ENCODE results near the gene BCDIN3D. TPM values are rescaled to one million over a fixed set of nuclear protein-coding genes. Genes with fewer than 3 reads are reported as not detected.

Gene BCDIN3D
- polyA plus RNA-seq, 1 of the 3 experiments (the other 2 are of a cell fraction) = 2.3 TPM

DNA sequence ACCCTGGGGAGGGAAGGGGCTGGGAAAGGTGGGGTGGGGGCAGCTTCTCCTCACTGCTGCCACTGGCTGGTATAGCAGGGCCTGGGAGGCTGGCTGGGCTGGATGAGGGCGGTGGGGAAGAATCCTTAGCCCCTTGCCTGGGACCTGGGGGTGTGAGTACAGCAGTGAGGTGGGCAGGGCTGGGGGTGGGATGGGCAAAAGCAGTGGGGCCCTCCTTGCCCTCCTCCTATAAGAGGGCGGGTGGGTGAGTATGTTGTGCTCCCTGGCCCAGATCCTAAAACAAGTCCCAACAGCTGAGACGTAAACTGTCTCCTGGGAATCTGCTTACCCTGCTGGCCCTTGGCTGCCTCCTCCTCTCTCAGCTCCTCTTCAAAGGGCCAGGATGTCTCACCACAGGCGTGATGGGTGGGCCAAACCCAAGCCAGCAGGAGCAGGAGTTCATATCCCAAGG is 16.9 kb downstream of the BCDIN3D start:
- Histone ChIP-seq H3K4me2 (peak overlapping the region; percentile 99), H3K4me3 (ENCODE audit: low read depth in 2 of 2, low read length in 1 of 2) (no peak overlapping the region), H3K27ac (ENCODE audit: low read depth in 2 of 2, low read length in 1 of 2) (no peak overlapping the region), H2AFZ (ENCODE audit: low read depth) (no peak overlapping the region), H3K9ac (no peak overlapping the region), H3K9me3 (no peaks in the 10 kb centered on the region), H3K27me3 (ENCODE audit: insufficient read depth) (no peaks in the 10 kb centered on the region), H3K4me1 (ENCODE audit: control insufficient read depth in 1 of 2, insufficient read depth in 2 of 2, low read depth in 1 of 2, low read length in 1 of 2) (peaks cover 15 to 31% of the 10 kb centered on the region in 2 experiments; a peak in 3 of 4 replicates), H3K36me3 (replicated peaks in 1 of 2; ENCODE audit: control insufficient read depth in 1 of 2, insufficient read depth in 2 of 2, low read length in 1 of 2) (peaks cover 7 to 12% of the 10 kb centered on the region in 2 experiments), H3K79me2 (ENCODE audit: insufficient read depth) (peaks cover 66% of the 10 kb centered on the region), H4K20me1 (ENCODE audit: insufficient read depth) (peaks cover 56% of the 10 kb centered on the region), H3K9me2 (no peaks in the 10 kb centered on the region), H3F3A (replicated peaks; ENCODE audit: insufficient read depth) (peaks cover 4% of the 10 kb centered on the region)
- DNase-seq = no peak
- TF ChIP-seq JUND (IDR thresholded peaks at IDR 0.05) (no peak), USF1 (IDR thresholded peaks at IDR 0.05; ENCODE audit: borderline replicate concordance, low read depth) (no peak), FOXJ3 (CRISPR knock-in tag; IDR thresholded peaks at IDR 0.05) (no peak), GABPA (IDR thresholded peaks at IDR 0.05; ENCODE audit: low read depth) (no peak)
- WGBS (ENCODE audit: low lambda C conversion rate) = 92% methylated on average over 3 of the region's 4 CpGs
- ChIA-PET CTCF (interaction anchor here (0.6 to 7.5 kb wide), 3 partner anchors 13 to 85 kb away, joined by 3 to 51 read pairs (median 3); partner anchors contain the start of gene TMBIM6), POLR2A (interaction anchor here (0.6 to 2.6 kb wide), 3 partner anchors 9 to 1547 kb away, joined by 3 to 9 read pairs (median 4); no protein-coding TSS in a partner anchor)

DNA sequence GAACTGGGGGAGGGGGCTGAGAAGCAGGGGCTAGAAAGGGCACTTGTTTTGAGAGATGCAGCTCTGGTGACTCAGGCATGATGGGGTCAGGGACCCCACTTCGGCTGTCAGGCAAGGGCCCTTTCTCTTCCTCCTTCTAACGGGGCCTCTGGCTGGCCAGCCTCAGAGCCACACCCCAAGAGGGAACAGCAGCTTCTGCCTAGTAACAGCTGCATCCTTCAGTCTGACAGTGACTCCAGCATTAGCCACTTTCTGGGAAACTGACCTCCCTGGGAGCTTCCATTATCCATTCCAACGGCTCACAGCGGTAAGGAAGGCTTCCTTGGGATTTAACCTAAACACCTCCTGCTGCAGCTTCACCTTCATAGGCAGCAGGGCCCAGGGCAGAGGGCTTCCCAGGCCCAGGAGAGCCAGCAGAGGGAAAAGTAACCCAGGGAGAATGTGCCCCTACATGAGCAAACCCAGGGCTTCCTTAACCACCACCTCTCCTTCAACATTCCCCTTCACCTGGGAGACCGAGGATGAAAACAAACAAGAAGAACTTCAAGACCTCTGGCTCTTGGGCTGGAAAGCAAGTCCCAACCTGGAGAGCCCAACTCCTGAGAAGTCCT is 17.4 kb downstream of the BCDIN3D start:
- H4K20me1 ChIP-seq (ENCODE audit: insufficient read depth) = peaks cover 61% of the 10 kb centered on the region
- peaks cover 4% of the 10 kb centered on the region for H3F3A ChIP-seq (replicated peaks; ENCODE audit: insufficient read depth)
- H3K36me3 ChIP-seq (replicated peaks in 1 of 2; ENCODE audit: control insufficient read depth in 1 of 2, insufficient read depth in 2 of 2, low read length in 1 of 2) = peaks cover 7 to 12% of the 10 kb centered on the region in 2 experiments
- peaks cover 71% of the 10 kb centered on the region for H3K79me2 ChIP-seq (ENCODE audit: insufficient read depth)
- H3K4me2 ChIP-seq = peak overlapping the region; percentile 27; the same call in 1 of the 2 replicates
- DNase-seq = no peak
- ChIA-PET POLR2A (interaction anchor here (0.6 kb wide), 1 partner anchor 1548 kb away, joined by 4 read pairs; no protein-coding TSS in a partner anchor), CTCF (interaction anchor here (0.6 to 7.5 kb wide), 4 partner anchors 14 to 84 kb away, joined by 3 to 51 read pairs (median 4); partner anchors contain the start of gene TMBIM6)
- H3K27me3 ChIP-seq (ENCODE audit: insufficient read depth) = no peaks in the 10 kb centered on the region
- no peaks in the 10 kb centered on the region for H3K9me2 ChIP-seq
- no peak overlapping the region for H2AFZ ChIP-seq (ENCODE audit: low read depth)
- H3K4me3 ChIP-seq (ENCODE audit: low read depth in 2 of 2, low read length in 1 of 2) = peak overlapping the region in 1 of 2 experiments; percentile 17; a peak in 1 of 4 replicates
- H3K27ac ChIP-seq (ENCODE audit: low read depth in 2 of 2, low read length in 1 of 2) = no peak overlapping the region
- TF ChIP-seq MEF2A (IDR thresholded peaks at IDR 0.05; ENCODE audit: borderline replicate concordance, low read depth) (no peak), RAD21 (IDR thresholded peaks at IDR 0.05; ENCODE audit: low read length) (no peak)
- peaks cover 15 to 31% of the 10 kb centered on the region in 2 experiments; a peak in 3 of 4 replicates for H3K4me1 ChIP-seq (ENCODE audit: control insufficient read depth in 1 of 2, insufficient read depth in 2 of 2, low read depth in 1 of 2, low read length in 1 of 2)
- H3K9ac ChIP-seq = no peak overlapping the region
- 100% methylated on average over 3 of the region's 5 CpGs for WGBS (ENCODE audit: low lambda C conversion rate)
- H3K9me3 ChIP-seq = no peaks in the 10 kb centered on the region

- H4K20me1 ChIP-seq (ENCODE audit: insufficient read depth) = peaks cover 67% of the 10 kb centered on the region
- no peak for DNase-seq
- 79% methylated on average over 4 of the region's 4 CpGs for WGBS (ENCODE audit: low lambda C conversion rate)
- H3K79me2 ChIP-seq (ENCODE audit: insufficient read depth) = peaks cover 75% of the 10 kb centered on the region
- H3K27me3 ChIP-seq (ENCODE audit: insufficient read depth) = no peaks in the 10 kb centered on the region
- peaks cover 7 to 12% of the 10 kb centered on the region in 2 experiments for H3K36me3 ChIP-seq (replicated peaks in 1 of 2; ENCODE audit: control insufficient read depth in 1 of 2, insufficient read depth in 2 of 2, low read length in 1 of 2)
- no peak overlapping the region for H3K9ac ChIP-seq
- H3K27ac ChIP-seq (ENCODE audit: low read depth in 2 of 2, low read length in 1 of 2) = no peak overlapping the region
- peak overlapping the region in 1 of 2 experiments; percentile 17; a peak in 1 of 4 replicates for H3K4me3 ChIP-seq (ENCODE audit: low read depth in 2 of 2, low read length in 1 of 2)
- no peaks in the 10 kb centered on the region for H3K9me2 ChIP-seq
- ChIA-PET POLR2A (no interaction called here), CTCF (interaction anchor here (1.4 to 7.5 kb wide), 3 partner anchors 14 to 48 kb away, joined by 3 to 51 read pairs (median 4); no protein-coding TSS in a partner anchor)
- H3F3A ChIP-seq (replicated peaks; ENCODE audit: insufficient read depth) = peaks cover 4% of the 10 kb centered on the region
- H2AFZ ChIP-seq (ENCODE audit: low read depth) = no peak overlapping the region
- H3K4me1 ChIP-seq (ENCODE audit: control insufficient read depth in 1 of 2, insufficient read depth in 2 of 2, low read depth in 1 of 2, low read length in 1 of 2) = peaks cover 15 to 31% of the 10 kb centered on the region in 2 experiments; a peak in 3 of 4 replicates
- no peaks in the 10 kb centered on the region for H3K9me3 ChIP-seq
- peak overlapping the region; percentile 27; the same call in 1 of the 2 replicates for H3K4me2 ChIP-seq
- TF ChIP-seq POLR2AphosphoS5 (IDR thresholded peaks at IDR 0.05; ENCODE audit: low read depth, low read length) (no peak), SIN3A (IDR thresholded peaks at IDR 0.05; ENCODE audit: borderline replicate concordance, low read depth, low read length) (no peak), TEAD4 (IDR thresholded peaks at IDR 0.05; ENCODE audit: borderline replicate concordance, insufficient read depth) (no peak), CHD2 (IDR thresholded peaks at IDR 0.05; ENCODE audit: low read length, partially characterized antibody) (no peak), RFX5 (IDR thresholded peaks at IDR 0.05; ENCODE audit: low read length) (no peak), USF1 (IDR thresholded peaks at IDR 0.05; ENCODE audit: borderline replicate concordance, low read depth) (no peak), USF2 (IDR thresholded peaks at IDR 0.05; ENCODE audit: borderline replicate concordance, low read depth, low read length) (no peak), SMC3 (IDR thresholded peaks at IDR 0.05; ENCODE audit: low read depth, low read length) (no peak), TAF1 (IDR thresholded peaks at IDR 0.05; ENCODE audit: borderline replicate concordance, low read depth, low read length) (no peak), NRF1 (IDR thresholded peaks at IDR 0.05; ENCODE audit: low read depth, low read length) (no peak), RXRA (IDR thresholded peaks at IDR 0.05; ENCODE audit: borderline replicate concordance, low read depth) (no peak), MXI1 (IDR thresholded peaks at IDR 0.05; ENCODE audit: low read depth, low read length) (no peak), YY1 (IDR thresholded peaks at IDR 0.05; ENCODE audit: low read depth) (no peak), TCF12 (IDR thresholded peaks at IDR 0.05) (no peak)
Observed at GRCh38 chr12:49824895-49825294, 18.0 kb downstream of the BCDIN3D start.
